Ovary (tissue), 9 donors: ENCODE measurements around the gene CD200R1. TPM values are rescaled to one million over a fixed set of nuclear protein-coding genes. Genes with fewer than 3 reads are reported as not detected.
"Not testable (repeated sequence)": the region's sequence is repeated elsewhere in the genome, so short reads cannot be mapped to it uniquely, and the experiment has no call there.

Experiments used
- DNase-seq, 5 donors: peaks; one replicate each; pipeline ENCODE4 v3.0.0-alpha.2; 2019 to 2020
- H3K27ac ChIP-seq, 2 donors: fragments of 200-600 bp; one replicate each; pipeline versions ENCODE4 v1.5.1 to v1.8.0; 2019 to 2022
- H3K27me3 ChIP-seq: fragments of 200-600 bp; one replicate; pipeline ENCODE4 v1.8.0; 2022
- H3K36me3 ChIP-seq: fragments of 200-600 bp; sonication (generic); one replicate; pipeline ENCODE4 v1.5.1; 2019
- H3K4me1 ChIP-seq: one replicate; pipeline ENCODE4 v1.8.1; 2013; ENCODE audit warnings: mild to moderate bottlenecking, moderate library complexity; ENCODE audit not compliant: insufficient read depth
- H3K4me3 ChIP-seq: fragments of 200-600 bp; sonication (generic); one replicate; pipeline ENCODE4 v1.5.1; 2017
- H3K9me3 ChIP-seq, 2 donors: fragments of 200-600 bp in 1 of 2; sonication (generic) in 1 of 2; one replicate each; pipeline versions ENCODE4 v1.5.1 to v1.8.1; 2013 to 2019; ENCODE audit warnings: mild to moderate bottlenecking in 1 of 2, moderate library complexity in 1 of 2
- CTCF ChIP-seq, 3 donors: fragments of 450-650 bp in 2 of 3; fragments of 200-600 bp in 1 of 3; IDR thresholded peaks; one replicate each; pipeline versions ENCODE4 v1.5.1 to v1.8.0; 2016 to 2022; ENCODE audit warnings: antibody characterized with exemption in 3 of 3, mild to moderate bottlenecking in 1 of 3
- EP300 ChIP-seq: sonication (generic); formaldehyde crosslinking; IDR thresholded peaks from one replicate; pipeline ENCODE4 v1.6.1; 2017; ENCODE audit warnings: antibody characterized with exemption
- POLR2A ChIP-seq: fragments of 450-650 bp; IDR thresholded peaks from one replicate; pipeline ENCODE4 v1.6.1; 2017; ENCODE audit warnings: antibody characterized with exemption, mild to moderate bottlenecking, moderate library complexity
- WGBS, 3 donors: extraction: QIAGEN DNeasy Blood & Tissue Kit in 1 of 3; methylation state at CpG; one replicate each; pipeline versions ENCODE4 v1.1.5 to v1.1.7; 2013 to 2017; 5-methylcytosine and 5-hydroxymethylcytosine counted together
- intact Hi-C, 4 donors: fragments of 100-400 bp; cut with DNase I; formaldehyde crosslinking; loops; one replicate each; pipeline versions ENCODE4 v1.11.0 to v1.15.1; 2022 to 2023
- polyA plus RNA-seq, 2 donors: library from polyadenylated mRNA; stranded (reverse); fragments of 200-250 nt in 1 of 2; fragments of 350-450 nt in 1 of 2; fragmentation: Illumina TruSeq in 1 of 2; extraction: RNeasy Lipid Tissue Mini Kit (QIAGEN cat#74804) in 1 of 2; gene quantifications; one replicate each; pipeline ENCODE4 v1.2.3, GENCODE V29; 2013 to 2014
- total RNA-seq, 7 donors: library from RNA; depleted of rRNA in 2 of 7; stranded (reverse); fragments of >200 nt in 2 of 7; fragmentation: NEBNext Ultra II Directional in 3 of 7; extraction: Animal tissue kit (Norgen Biotek cat#: 25700) in 3 of 7; gene quantifications; one replicate each; pipeline versions ENCODE4 v1.1.0 to v1.2.4, GENCODE V29; 2016 to 2023
- donor health status: DM: no; HTN: no; CAD: no; lungs with moderate emphysema.
- donor health status: DM: no; HTN: no; CAD: no.
- donor health status: Bipolar disorder and iron deficiency.
- donor health status: DM: yes; HTN: yes; CAD: no.
- donor health status: DM: no; HTN: no; CAD: no.
- donor health status: DM: yes; HTN: yes; CAD: no.

CD200R1 gene
- total and polyA plus RNA-seq, 9 donors = 0.11 to 2.8 (median 0.28) TPM

DNA sequence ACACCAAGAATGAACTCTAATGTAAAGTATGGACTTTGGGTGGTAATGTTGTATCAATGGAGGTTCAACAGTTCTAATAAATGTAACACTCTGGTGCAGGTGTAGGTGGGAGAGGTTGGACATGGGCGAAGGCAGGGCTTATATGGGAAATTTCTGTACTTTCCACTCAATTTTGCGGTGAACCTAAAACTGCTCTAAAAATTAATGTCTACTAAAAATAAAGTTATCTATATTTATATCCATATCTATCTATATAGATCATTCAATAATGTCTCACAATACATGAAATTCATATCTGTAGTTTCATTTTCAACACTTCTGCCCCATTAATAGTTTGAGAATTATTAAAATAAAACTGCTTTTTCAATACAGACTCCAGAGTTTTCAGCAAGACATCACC, 49.3 kb downstream of the CD200R1 start:
- WGBS, 3 donors = 92 to 98% (median 95%) methylated on average over 2 of the region's 2 CpGs
- H3K4me3 ChIP-seq = no peak overlapping the region
- intact Hi-C loops = no loop called here
- no peaks in the 10 kb centered on the region for H3K27me3 ChIP-seq
- no peak overlapping the region for H3K27ac ChIP-seq
- H3K36me3 ChIP-seq = no peaks in the 10 kb centered on the region
- DNase-seq = no peak
- TF ChIP-seq POLR2A (no peak), EP300 (no peak), CTCF (IDR thresholded peaks at IDR 0.05) (no peak)
- H3K4me1 ChIP-seq = no peaks in the 10 kb centered on the region
- H3K9me3 ChIP-seq = no peaks in the 10 kb centered on the region

GRCh38 chr3:112919541-112919940, 55.4 kb downstream of the CD200R1 start:
- DNase-seq, H3K36me3 ChIP-seq, H3K27me3 ChIP-seq, H3K4me3 ChIP-seq, H3K4me1 ChIP-seq, intact Hi-C loops, H3K27ac ChIP-seq, H3K9me3 ChIP-seq: not testable (repeated sequence)
- WGBS, 3 donors = 89 to 96% (median 90%) methylated on average over 5 of the region's 5 CpGs

GRCh38 chr3:112908252-112908651, 66.7 kb downstream of the CD200R1 start:
- TF ChIP-seq POLR2A (no peak), CTCF (IDR thresholded peaks at IDR 0.05) (no peak), EP300 (no peak)
- intact Hi-C loops = no loop called here
- Histone ChIP-seq H3K27ac (no peak overlapping the region), H3K27me3 (no peaks in the 10 kb centered on the region), H3K4me3 (no peak overlapping the region), H3K36me3 (no peaks in the 10 kb centered on the region), H3K9me3 (no peaks in the 10 kb centered on the region), H3K4me1 (no peaks in the 10 kb centered on the region)
- no peak for DNase-seq

GRCh38 chr3:112904786-112905185, 70.1 kb downstream of the CD200R1 start:
- DNase-seq = no peak
- Histone ChIP-seq H3K27me3 (no peaks in the 10 kb centered on the region), H3K4me3 (no peak overlapping the region), H3K36me3 (no peaks in the 10 kb centered on the region), H3K4me1 (no peaks in the 10 kb centered on the region), H3K9me3 (no peaks in the 10 kb centered on the region), H3K27ac (no peak overlapping the region)
- intact Hi-C loops = no loop called here
- TF ChIP-seq CTCF (IDR thresholded peaks at IDR 0.05) = no peak
- no peak for TF ChIP-seq POLR2A
- no peak for TF ChIP-seq EP300
- 81 to 82% (median 81%) methylated on average over 8 of the region's 8 CpGs for WGBS, 3 donors

GRCh38 chr3:112900113-112900512, 74.8 kb downstream of the CD200R1 start:
- no peak overlapping the region for H3K4me3 ChIP-seq
- no peaks in the 10 kb centered on the region for H3K27me3 ChIP-seq
- no peaks in the 10 kb centered on the region for H3K4me1 ChIP-seq
- no peak overlapping the region for H3K27ac ChIP-seq
- H3K9me3 ChIP-seq = no peaks in the 10 kb centered on the region
- DNase-seq = no peak
- intact Hi-C loops = no loop called here
- no peaks in the 10 kb centered on the region for H3K36me3 ChIP-seq
- 3 to 16% (median 4%) methylated on average over 3 of the region's 3 CpGs for WGBS, 3 donors
- TF ChIP-seq POLR2A = no peak
- TF ChIP-seq EP300 = no peak
- TF ChIP-seq CTCF (IDR thresholded peaks at IDR 0.05) = no peak
